Measurements from ENCODE around the gene FAM72A.
A peak's percentile ranks its signal among the peaks of the same experiment; 100 is the strongest.
"Not testable (repeated sequence)": the region's sequence is repeated elsewhere in the genome, so short reads cannot be mapped to it uniquely, and the experiment has no call there.

Gene FAM72A

DNA sequence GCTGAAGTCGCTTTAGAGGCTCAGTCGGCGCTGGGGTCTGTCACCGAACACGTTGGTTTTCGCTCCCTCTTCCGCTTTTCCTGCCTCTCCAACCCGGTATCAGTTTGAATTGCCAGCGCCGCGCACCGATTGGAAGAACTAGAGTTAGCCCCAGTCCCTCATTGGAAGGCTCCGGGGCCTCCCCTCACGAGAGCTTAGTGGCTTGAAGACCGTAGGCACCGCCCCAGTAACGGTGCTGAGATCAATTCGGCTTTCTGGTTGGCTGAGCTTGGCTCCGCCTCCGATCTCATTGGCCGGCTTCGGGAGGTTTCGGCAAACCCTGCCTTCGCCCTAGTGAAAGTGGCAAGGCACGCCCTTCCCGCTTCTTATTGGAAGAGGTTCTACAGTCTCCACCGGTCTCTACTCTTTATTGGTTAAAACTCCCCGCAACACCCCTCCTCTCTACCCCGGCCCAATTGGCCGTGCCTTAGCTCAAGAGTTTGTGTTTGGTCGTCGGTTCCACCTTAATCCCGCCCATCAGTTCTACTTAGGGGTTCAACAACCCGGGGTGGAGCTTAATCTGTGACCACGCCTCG, at the start of gene FAM72A:
TSS of gene FAM72A (minus strand) at position 51 of the 575 bp plus-strand sequence. CDS start 814 bp downstream, outside the sequence.
- DNase-seq = peak; percentile 99

DNA sequence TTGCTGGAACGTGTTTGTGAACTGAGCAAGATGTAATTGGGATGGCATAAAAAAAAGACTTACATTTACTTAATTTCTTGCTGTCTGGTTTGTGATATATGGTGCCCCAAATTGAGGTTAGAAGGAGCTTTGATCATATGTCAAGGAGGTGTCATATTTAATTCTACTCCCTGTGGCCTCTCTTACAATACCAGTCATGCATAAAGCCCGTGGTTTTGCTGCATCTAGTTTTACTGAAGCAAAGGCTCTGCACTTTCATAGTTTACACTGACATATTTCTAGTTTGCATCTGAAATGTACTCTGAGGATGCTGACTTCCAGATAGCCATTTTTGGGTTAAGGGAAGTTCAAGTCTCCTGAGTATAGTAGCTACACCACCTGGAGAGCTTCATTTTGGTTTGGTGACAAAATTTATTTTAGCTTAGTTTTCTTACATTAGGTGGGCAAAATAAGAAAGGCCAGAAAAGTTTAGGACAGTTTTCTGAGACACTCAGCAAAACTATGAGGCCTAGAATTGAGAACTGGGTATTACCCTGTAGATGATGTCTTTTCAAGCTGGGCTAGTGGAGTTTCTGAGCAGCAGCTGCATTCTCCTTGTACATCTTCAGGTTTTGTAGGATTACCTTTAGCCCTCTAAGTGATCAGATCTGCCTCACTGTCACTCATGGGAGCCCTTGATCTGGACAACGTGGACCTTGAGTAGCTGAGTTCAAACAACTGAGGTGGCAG, 48.5 kb upstream of the FAM72A start:
- not testable (repeated sequence) for DNase-seq

DNA sequence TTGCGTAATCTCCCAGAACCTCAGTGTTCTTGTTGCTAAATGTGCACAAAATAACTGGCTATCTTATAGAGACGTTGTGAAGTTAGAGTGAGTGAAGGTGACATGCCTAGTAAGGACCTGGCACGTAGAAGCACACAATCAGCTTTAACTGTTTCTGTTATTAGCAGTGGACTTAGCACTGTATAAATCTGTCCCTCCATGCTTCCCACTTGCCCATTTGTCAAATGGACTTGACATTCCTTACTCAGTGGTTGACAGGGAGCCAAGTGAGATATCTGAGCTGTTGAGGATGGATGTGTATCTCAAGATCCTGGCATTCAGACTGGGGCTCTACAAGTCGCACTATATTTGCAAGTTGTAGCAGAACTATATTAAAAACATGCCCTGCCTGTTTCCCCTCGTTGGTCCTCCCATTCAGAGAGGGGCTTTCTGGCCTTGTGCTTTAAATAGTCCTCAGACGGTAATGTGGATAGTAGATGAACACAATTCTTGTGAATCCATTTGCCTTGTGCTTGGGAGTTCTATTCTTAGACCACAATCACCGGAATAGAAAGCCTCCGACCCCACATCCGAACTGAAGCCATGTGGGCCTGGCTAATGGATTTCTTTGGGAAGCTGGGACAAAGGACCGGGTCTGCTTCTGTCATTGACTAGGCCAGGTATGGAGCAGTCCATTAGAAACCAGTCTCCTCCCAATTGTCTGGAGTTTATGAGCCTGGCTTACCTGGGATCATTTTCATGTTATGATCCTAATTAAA, 43.7 kb upstream of the FAM72A start:
- not testable (repeated sequence) for DNase-seq

DNA sequence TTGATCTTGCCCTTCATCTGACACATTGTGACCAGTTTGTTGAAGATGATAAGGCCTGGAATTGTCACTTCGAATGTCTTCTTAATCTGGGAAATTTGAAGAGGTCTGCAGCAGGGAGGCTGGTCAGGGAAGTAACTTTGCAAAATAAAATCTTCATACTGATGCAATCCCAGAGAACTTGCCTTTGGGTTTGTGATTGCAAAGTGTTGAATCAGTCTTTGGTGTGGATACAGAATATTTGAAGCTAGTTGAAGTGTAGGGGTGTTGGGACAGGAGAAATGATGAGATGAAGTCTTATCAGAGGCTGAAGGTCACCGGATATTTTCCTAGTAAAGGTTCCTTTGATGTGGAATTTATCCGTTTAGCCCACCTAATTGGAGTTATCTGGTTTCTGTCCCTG, 42.8 kb upstream of the FAM72A start:
- not testable (repeated sequence) for DNase-seq

DNA sequence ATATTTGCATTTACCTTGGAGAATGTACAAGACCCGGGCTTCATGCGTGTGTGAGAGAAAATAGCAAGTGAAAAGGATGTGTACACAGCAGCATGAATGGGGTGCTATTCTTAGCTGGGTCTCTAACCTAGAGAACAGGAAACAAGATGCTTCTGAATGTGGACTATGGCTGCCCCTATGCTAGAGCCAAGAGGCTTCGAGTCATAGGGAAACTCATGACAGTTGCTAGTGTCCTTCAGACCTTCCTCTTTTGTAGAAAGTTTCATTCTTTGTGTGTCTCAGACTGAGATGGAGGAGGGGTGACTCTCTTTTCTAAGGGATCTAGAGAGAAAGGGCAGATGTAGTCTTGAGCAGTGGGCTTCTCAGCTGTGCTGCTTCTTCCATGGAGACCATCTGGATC, 40.7 kb upstream of the FAM72A start:
- peak; percentile 17 to 27 for DNase-seq

DNA sequence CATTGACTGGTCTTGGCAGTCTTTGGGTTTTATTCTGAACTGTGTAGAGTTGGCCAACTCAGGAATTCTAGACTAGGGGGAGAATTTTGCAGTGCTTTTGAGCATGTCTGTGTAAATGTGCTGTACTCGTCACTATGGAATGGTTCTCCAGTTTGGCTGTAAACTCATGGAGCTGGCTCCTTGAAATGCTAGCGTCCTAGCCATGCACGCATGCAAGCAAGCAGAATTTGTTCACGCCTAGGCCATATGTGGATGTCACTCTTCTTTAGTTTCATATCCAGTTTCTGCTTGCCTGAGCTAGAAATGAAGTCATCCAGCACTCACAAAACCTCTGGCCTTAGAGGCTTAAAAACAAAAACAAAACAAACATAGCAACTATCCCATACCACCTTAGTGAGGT, 37.6 kb upstream of the FAM72A start:
- not testable (repeated sequence) for DNase-seq

DNA sequence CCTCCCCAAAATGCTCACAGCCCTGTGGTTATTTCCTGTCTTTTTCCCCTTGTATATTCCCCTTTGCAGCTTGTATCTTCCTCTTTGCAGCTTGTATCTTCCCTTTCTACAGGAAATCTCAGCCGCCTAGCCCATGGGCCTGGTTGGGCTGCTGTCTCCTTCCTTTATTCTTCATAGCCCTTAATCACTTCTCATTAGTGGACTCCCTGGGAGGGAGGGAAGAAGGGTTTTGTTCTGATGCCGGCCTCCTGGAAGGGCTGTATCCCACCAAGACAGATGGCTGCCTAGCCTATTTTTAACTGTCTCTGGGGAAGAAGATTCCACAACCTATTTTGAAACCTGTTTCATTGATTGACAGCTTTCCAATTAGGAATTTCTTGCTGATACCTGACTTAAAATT, 32.6 kb upstream of the FAM72A start:
- DNase-seq = not testable (repeated sequence)

DNA sequence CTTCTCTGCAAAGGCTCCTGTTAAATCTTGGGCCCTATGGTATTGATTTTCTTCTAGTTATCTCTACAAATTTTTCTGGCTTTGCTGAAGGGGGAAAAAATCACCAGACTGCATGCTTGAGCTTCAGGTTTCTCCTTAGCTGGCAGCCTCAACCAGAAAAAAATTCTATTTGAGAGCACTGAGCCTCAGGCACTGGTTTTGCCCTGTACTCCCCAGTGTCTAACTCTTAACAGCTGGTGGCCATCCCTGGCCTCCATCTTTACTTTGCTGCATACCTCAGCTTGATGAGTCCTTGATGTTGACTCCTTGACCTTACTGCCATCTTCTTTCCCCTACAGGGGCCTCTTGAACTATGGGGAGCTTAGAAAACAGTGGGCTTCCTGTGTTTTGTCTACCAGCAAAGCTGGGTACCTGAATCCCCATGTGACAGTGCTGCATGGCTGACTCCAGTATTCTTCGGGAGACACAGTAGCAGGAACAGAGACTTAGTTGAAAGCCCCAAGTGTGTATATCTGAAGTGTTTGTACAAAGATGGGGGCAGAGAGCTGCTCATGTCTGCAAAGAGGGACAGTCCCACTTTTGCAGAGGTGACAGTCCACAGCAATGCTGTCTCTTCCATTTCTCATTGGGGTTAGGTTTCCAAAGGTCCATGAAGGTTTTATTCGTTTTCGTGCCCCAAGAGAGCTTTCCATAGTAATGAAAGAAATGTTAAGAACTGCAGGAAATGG, 31.7 kb upstream of the FAM72A start:
- not testable (repeated sequence) for DNase-seq

DNA sequence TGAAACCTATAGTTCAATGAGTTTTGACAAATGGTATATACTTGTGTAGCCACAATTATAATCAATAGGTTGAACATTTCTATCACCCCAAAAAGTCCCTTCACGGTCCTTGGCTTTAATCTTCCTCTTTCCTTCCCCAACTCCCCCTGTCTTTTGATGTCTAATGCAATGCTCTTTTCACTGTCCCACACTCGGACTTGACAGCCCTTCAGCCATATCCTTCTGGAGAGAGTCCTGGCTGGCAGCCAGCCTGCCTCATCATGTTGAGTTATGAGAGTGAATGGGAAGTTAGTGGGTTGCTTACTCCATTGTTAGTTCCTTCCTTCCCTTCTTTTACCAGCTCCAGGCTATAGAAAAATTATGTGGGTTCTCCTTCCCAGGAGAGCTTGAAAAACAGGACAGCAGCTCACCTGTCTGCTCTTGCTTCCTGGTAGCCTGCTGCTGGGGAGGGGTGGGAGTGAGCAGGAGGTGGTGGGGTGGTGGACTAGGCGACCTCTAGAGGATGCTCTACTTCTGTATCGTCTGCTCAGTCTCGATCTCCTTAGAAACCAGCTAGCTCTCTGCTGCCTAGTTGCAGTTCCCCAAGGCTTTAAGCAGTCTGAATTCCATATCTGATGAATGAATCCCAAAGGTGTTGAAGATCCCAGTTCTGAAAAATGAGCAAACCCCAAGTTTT, 30.5 kb upstream of the FAM72A start:
- not testable (repeated sequence) for DNase-seq

DNA sequence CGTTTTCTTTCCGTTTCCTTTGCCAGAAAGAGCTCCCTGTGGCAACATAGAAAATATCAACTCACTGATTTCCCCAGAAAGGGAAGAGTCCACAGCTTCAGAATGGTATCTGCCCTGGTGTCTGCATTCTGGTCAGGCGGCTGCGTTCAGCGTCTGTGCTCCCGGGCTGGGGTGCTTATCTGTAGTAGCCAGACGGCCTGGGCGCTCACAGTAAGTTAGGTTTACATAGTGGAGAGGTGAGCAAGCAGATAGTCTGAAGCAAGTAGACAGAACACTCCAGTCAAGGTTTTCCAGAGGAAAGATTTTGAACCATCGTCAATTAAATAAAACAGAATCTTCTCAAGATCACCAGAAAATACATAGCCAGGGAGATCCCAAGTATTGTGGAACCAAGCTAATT, 29.4 kb upstream of the FAM72A start:
- DNase-seq = not testable (repeated sequence)

DNA sequence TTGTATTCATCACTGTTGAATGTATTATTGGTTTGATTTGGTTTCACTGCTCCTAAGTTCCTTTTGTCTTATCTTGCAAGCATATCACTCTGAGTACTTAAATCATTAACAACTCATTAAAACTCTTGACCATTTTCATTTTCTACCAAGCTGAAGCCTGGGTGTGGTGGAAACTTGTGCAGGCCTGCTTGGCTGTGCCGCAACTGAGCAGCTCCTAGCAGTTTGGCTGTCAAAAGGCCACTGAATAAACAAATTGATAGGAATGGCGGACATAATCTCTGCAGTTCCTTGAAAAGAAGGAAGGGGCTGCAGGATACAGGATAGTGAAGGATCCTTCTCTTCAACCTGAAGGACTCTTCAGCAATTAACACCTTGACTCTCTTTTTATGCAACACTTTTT, 26.6 kb upstream of the FAM72A start:
- DNase-seq = not testable (repeated sequence)

DNA sequence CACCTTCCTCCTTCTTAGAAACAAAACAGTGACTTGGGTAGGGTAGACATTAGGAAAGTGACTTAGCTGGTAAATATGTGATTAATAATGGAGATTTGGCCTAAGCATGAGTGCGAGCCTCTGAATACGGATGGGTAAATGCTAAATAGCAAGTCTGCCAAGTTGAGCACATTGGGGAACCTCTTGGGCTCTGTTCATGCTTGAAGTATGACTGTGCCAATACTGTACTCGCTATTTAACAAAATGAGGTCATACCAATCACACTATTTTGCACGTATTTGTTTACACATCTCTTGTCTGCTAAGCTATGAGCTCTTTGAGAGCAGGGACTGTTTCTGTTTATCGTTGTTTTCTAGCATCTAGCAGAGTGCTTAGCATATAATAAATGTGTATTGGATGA, 24.2 kb upstream of the FAM72A start:
- DNase-seq = not testable (repeated sequence)

DNA sequence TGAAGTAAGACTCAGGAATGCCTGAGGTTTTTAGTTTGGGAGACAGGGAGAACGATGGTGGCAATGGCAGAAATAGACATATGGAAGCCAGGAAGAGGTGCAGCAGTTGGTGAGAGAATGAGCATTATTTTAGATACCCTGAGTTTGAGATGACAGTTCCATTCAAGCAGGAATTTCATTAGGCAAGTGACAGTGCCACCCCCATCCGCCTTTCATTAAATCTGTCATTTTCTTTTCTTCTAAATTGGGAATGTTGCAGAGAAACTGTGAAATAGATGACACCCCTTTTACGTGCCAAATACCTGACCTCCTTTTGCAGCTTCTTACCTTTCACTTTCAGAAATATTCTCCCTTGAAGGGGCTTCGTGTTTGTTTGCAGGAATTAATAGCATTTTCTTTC, 22.7 kb upstream of the FAM72A start:
- not testable (repeated sequence) for DNase-seq

DNA sequence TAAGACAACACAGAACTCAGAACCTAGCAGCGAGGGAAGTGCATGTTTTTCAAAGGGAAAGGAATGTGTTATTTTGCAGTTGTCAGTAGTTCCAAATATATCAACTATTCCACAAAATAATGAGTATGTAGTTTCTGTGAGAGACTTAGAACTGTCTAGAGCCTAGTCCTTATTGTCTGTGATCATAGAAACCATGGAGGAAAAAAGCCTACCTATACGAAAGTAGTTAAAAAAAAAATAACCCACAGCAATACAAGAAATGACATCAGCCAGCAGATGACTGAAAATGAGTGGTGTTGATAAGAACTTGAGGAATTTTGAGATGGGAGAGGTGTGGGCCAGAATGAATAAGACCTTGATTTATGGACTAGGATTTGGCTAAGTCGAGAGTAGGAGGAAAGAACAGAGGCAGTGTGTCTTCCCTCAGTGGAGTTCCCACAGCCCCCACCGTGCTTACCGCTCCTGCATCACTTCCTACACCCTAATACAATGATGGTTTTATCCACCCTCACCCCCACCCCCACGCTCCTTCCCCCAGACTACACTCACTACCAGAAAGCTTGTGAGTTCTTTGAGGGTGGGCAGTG, 21.6 kb upstream of the FAM72A start:
- DNase-seq = not testable (repeated sequence)

DNA sequence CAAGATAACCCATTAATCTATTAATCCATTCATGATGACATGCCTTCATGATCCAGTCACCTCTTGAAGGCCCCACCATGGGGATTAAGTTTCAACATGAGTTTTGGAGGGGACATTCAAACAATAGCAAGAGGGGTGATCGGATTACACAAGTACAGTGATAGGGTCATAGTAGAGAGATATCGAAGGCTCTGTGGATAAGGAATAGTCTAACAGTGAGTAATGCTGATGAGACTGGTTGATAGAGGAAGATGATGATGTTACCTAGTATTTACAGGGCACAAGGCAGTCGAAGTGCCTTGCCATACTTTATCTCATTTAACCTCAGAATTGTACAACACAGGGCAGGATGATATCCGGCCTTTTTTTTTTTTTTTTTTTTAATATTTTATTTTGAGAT, 18.9 kb upstream of the FAM72A start:
- DNase-seq = not testable (repeated sequence)

DNA sequence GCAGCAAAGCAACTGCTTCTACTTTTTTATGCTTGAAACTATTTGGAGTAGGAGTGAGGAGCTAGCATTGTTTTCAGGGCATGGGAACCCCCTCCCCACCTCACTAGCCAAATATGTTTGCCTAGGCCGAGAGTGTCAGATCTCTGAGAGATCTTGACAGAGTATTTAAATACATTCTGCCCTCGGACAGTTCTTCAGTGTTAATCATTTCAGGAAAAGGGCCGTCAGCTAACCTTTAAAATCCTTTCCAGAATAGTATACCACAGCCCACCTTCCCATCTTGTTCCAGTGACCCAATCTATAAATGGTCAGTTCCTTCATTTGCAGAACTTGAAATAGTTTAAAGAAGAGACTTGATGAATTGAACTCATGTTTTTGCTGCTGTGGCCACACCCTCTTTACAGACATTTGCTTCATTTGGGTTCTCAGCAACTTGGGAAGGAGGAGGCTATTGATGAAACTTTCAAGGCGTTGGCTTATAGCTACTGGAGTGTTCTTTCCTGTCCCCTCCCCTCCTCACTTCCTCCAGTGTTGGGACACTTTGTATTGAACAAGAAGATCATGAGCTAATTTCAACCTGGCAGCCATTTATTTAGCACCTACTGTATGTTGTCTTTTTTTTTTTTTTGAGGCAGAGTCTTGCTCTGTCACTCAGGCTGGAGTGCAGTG, 17.8 kb upstream of the FAM72A start:
- peak in 1 of 2 experiments; percentile 0 for DNase-seq

DNA sequence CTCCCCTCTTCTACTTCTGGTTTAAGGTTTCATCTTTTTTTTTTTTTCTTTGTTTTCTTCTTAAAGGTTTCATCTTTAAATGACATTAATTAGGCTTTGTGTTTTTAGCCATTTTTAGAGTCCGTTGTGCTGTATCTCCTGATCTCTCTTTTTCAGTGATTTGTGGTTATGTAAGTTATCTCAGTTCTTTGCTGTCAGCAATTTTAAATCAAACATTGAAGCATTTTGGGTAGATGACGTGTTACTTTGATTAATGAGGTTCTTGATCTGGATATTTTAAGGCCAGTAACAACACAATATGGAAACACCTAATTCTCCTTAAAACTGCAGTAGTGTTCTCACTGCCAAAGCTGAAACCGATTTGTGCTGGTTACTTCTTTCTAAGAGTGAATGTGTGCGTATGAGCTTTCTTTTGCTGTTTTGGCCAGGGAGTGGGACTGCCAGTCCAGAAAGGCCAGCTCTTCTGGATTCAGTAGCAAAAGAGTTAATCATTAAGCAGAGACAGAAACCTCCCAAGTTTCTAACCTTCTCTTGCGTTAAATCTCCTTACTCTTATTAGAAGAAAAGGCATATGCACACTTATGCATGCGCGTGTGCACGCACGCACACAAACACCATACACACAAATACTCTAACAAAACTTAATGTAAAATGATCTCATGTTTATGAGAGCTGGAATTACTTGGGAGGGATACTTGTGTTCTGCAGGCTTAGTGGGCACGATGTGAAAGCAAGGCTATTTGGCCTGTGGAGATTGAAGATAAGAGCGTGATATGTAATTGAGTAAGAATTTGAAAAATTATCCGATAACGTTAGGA, 17.1 kb upstream of the FAM72A start:
- not testable (repeated sequence) for DNase-seq

DNA sequence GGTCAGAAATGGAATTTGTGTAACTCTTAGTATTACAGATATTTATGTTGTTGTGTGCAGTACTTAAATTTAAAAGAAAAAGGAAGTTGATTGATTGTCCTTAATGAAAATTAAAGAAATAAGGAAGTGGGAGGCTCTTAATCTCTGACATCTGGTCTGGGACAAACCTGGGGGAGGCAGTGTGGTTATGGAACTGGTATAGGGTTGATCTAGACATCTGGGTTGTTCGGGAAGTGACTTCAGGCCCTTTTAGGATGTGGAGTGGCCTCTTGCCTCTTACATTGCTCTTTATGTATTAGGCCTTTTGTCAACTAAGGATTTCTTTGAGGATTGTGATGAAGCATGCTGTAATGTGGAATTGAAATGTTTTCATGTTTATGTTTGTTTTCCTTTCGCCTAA, 16.1 kb upstream of the FAM72A start:
- DNase-seq = not testable (repeated sequence)

DNA sequence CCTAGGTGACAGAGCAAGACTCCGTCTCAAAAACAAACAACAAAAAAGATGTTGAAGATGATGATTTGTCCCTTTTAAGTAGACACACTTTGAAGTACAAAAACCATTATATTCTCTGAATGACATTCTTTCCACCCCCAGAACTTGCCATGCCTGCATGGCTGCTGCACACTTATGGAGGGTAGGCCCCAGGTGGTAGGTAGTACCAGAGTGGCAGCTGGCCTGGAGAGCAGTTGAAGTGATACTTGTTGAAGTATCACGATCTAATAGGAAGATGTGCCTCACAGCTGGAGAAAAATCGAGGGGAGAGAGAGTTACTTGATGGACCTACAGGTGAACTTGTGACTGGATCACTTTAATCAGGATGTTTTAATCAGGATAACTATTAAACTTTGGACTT, 15.6 kb upstream of the FAM72A start:
- not testable (repeated sequence) for DNase-seq

DNA sequence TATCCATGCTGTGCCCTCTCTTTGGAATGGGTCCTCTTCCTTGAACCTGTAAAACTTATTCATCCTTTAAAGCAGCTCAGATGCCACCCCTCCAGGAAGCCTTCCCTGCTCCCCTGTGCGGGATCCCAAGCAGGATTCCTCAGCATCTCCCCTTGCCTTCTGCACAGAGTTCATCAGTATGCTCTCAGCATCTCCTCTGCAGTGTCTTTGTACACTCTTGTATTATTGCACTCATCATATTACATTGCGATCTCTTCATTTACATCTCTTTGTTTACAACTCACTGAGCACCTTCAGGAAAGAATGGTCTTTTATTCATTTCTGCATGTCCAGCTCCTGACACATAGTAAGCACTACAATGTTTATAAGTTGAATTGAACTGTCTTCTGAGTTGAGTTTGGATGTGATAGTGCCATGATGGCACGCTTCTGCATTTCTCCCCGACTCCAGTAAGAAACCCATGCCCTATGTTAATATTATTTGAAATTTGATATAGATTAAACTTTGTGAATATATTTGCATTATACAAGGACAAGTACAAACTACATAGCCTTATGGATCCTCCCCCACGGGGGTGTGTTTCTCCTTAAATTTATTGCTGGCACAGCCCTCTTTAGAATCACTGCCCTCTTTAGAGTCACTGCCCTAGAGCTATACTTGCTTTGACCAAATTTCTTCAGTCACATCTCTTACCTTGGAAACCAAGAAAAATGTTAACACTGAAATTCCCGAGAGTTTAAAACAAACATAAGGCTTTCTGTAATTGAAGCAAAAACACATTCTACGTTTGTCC, 13.2 kb upstream of the FAM72A start:
- DNase-seq = not testable (repeated sequence)
